Ovary (tissue), 9 donors: ENCODE results near the gene BHLHE41. TPM values are rescaled to one million over a fixed set of nuclear protein-coding genes. Genes with fewer than 3 reads are reported as not detected.

Experiments
- DNase-seq, 5 donors: peaks; one replicate each; pipeline ENCODE4 v3.0.0-alpha.2; 2019 to 2020
- H3K27ac ChIP-seq, 2 donors: fragments of 200-600 bp; one replicate each; pipeline versions ENCODE4 v1.5.1 to v1.8.0; 2019 to 2022
- H3K27me3 ChIP-seq: fragments of 200-600 bp; one replicate; pipeline ENCODE4 v1.8.0; 2022
- H3K36me3 ChIP-seq: fragments of 200-600 bp; sonication (generic); one replicate; pipeline ENCODE4 v1.5.1; 2019
- H3K4me1 ChIP-seq: one replicate; pipeline ENCODE4 v1.8.1; 2013; ENCODE audit warnings: mild to moderate bottlenecking, moderate library complexity; ENCODE audit not compliant: insufficient read depth
- H3K4me3 ChIP-seq: fragments of 200-600 bp; sonication (generic); one replicate; pipeline ENCODE4 v1.5.1; 2017
- H3K9me3 ChIP-seq, 2 donors: fragments of 200-600 bp in 1 of 2; sonication (generic) in 1 of 2; one replicate each; pipeline versions ENCODE4 v1.5.1 to v1.8.1; 2013 to 2019; ENCODE audit warnings: mild to moderate bottlenecking in 1 of 2, moderate library complexity in 1 of 2
- EP300 ChIP-seq: sonication (generic); formaldehyde crosslinking; IDR thresholded peaks from one replicate; pipeline ENCODE4 v1.6.1; 2017; ENCODE audit warnings: antibody characterized with exemption
- POLR2A ChIP-seq: fragments of 450-650 bp; IDR thresholded peaks from one replicate; pipeline ENCODE4 v1.6.1; 2017; ENCODE audit warnings: antibody characterized with exemption, mild to moderate bottlenecking, moderate library complexity
- WGBS, 3 donors: extraction: QIAGEN DNeasy Blood & Tissue Kit in 1 of 3; methylation state at CpG; one replicate each; pipeline versions ENCODE4 v1.1.5 to v1.1.7; 2013 to 2017; 5-methylcytosine and 5-hydroxymethylcytosine counted together
- intact Hi-C, 4 donors: fragments of 100-400 bp; cut with DNase I; formaldehyde crosslinking; loops; one replicate each; pipeline versions ENCODE4 v1.11.0 to v1.15.1; 2022 to 2023
- polyA plus RNA-seq, 2 donors: library from polyadenylated mRNA; stranded (reverse); fragments of 200-250 nt in 1 of 2; fragments of 350-450 nt in 1 of 2; fragmentation: Illumina TruSeq in 1 of 2; extraction: RNeasy Lipid Tissue Mini Kit (QIAGEN cat#74804) in 1 of 2; gene quantifications; one replicate each; pipeline ENCODE4 v1.2.3, GENCODE V29; 2013 to 2014
- total RNA-seq, 7 donors: library from RNA; depleted of rRNA in 2 of 7; stranded (reverse); fragments of >200 nt in 2 of 7; fragmentation: NEBNext Ultra II Directional in 3 of 7; extraction: Animal tissue kit (Norgen Biotek cat#: 25700) in 3 of 7; gene quantifications; one replicate each; pipeline versions ENCODE4 v1.1.0 to v1.2.4, GENCODE V29; 2016 to 2023
- TF ChIP-seq, protein P1 (sequence below), 3 donors: fragments of 450-650 bp in 2 of 3; fragments of 200-600 bp in 1 of 3; IDR thresholded peaks; one replicate each; pipeline versions ENCODE4 v1.5.1 to v1.8.0; 2016 to 2022; ENCODE audit warnings: antibody characterized with exemption in 3 of 3, mild to moderate bottlenecking in 1 of 3
- donor health status: DM: no; HTN: no; CAD: no; lungs with moderate emphysema.
- donor health status: DM: no; HTN: no; CAD: no.
- donor health status: Bipolar disorder and iron deficiency.
- donor health status: DM: yes; HTN: yes; CAD: no.
- donor health status: DM: no; HTN: no; CAD: no.
- donor health status: DM: yes; HTN: yes; CAD: no.

The BHLHE41 gene
- total and polyA plus RNA-seq, 9 donors, result 4.2 to 42.8 (median 27.4) TPM

DNA sequence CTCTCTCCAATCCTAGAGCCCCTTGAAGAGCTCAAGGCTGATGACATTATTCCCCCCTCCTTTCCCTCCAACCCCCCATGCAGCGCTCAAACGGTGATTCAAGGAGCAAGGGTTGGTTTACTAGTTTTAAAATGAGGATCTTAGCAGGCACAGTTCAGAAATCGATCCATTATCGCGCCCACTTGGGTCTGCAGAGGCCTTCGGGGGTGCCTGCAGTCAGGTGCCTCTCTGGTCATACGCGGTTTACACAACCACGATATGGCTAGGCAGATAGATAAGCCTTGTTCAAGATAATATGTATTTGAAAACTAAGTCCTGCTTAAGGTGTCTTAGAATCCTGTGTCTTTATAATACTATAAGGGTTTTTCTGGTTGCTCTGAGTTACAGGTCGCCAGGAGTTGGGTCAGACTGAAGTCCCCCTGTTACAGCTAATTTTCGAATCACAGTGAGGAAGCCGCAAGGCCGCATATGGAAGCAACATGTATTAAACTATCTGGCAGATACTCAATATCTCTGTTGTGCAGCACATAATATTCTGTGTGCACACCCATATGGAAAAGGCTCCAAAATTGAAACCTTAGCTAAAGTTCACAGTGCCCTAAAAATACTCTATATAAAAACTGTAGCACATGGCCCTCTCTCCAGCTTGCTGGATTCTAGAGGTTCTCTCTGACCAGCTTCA is 10.0 kb downstream of the BHLHE41 start:
- H3K4me1 ChIP-seq, result no peaks in the 10 kb centered on the region
- WGBS, 3 donors, result 14 to 18% (median 16%) methylated on average over 13 of the region's 13 CpGs

DNA sequence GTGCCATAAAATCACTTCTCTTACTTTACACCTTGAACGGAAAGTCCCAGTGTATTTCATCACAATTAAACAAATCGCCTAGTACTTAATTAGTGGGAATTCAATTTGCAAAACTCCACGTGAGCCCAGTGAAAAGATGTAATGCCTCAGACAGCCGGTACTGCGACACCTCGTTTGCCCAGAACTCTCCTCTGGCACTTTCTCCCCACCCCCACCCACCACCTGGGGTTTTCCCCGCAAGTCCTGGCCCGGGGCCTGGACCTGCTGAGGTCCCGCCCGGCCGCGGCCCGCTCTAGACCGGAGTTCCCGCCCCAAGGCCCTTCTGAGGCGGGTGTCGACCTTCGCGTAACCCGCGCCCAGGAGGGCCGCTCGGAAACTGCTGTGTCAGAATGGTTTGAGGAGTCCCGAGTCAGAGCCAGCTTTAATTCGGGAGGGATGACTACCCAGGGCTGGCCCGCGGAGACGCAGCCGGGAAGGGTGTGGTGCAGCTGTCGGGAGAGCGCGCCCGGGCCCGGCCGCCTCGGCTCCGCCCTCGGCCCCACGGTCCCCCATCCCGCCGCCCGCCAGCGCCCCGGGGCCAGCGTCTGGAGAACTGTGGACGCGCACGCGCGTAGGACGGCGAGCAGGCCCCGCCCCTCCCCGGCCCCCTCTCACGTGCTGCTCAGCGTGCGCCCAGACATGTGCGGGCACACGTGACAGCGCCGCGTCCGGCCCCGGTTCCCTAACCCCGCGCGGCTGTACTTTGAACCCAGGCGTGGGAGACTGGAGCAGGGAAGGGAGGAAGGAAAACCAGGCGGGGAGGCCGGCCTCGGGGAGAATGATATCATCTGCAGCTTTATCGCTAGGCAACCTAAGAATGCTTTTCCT is 10.8 kb downstream of the BHLHE41 start:
- intact Hi-C loops, result loop anchor here in 1 of 4 donors (10.0 kb wide), 1 partner anchor 541 kb away; no protein-coding TSS in a partner anchor
- 0 to 1% (median 1%) methylated on average over 61 to 72 of the region's 72 CpGs for WGBS, 3 donors
- Histone ChIP-seq H3K36me3 (no peaks in the 10 kb centered on the region), H3K27me3 (no peaks in the 10 kb centered on the region), H3K9me3 (no peaks in the 10 kb centered on the region), H3K4me1 (no peaks in the 10 kb centered on the region), H3K27ac (peak overlapping the region; percentile 89 to 96), H3K4me3 (peak overlapping the region; percentile 52)
- TF ChIP-seq, protein P1, sequence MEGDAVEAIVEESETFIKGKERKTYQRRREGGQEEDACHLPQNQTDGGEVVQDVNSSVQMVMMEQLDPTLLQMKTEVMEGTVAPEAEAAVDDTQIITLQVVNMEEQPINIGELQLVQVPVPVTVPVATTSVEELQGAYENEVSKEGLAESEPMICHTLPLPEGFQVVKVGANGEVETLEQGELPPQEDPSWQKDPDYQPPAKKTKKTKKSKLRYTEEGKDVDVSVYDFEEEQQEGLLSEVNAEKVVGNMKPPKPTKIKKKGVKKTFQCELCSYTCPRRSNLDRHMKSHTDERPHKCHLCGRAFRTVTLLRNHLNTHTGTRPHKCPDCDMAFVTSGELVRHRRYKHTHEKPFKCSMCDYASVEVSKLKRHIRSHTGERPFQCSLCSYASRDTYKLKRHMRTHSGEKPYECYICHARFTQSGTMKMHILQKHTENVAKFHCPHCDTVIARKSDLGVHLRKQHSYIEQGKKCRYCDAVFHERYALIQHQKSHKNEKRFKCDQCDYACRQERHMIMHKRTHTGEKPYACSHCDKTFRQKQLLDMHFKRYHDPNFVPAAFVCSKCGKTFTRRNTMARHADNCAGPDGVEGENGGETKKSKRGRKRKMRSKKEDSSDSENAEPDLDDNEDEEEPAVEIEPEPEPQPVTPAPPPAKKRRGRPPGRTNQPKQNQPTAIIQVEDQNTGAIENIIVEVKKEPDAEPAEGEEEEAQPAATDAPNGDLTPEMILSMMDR (IDR thresholded peaks at IDR 0.05), result peak in 1 of 3 donors; percentile 69
- TF ChIP-seq POLR2A (peak; percentile 89), EP300 (peak; percentile 85)
- peak; percentile 97 to 98 (median 98) for DNase-seq

More for the DNA sequence above, 10.0 kb downstream of the BHLHE41 start:
- Histone ChIP-seq H3K27me3 (no peaks in the 10 kb centered on the region), H3K27ac (peak overlapping the region; percentile 89 to 96), H3K9me3 (no peaks in the 10 kb centered on the region), H3K36me3 (no peaks in the 10 kb centered on the region), H3K4me3 (peak overlapping the region; percentile 52)
- TF ChIP-seq, protein P1 (IDR thresholded peaks at IDR 0.05), result no peak
- peak; percentile 5 for TF ChIP-seq POLR2A
- intact Hi-C loops, result loop anchor here in 1 of 4 donors (10.0 kb wide), 1 partner anchor 540 kb away; no protein-coding TSS in a partner anchor
- no peak for DNase-seq

DNA sequence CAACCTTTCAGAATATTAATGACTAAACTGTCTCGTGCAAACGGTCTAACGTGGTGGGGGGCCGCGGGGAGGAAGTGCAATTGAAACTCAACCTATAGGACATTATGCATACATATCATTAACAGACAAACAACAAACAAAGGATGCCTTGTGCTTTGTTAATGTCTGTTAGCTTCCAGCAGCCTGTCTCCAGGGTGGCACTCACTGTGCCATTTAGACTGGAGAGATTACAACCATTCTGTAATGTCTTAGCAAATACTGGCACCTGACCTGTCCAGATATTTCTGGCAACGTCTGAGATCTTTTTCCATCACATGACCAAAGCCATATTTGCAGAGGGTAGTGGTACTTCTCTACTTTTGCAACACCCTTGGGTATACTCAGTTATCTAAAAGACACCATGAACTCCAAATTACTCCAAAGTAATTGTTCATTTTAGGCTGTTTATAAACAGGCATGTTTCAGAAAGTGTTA is 11.6 kb downstream of the BHLHE41 start:
- no peaks in the 10 kb centered on the region for H3K36me3 ChIP-seq
- 51 to 59% (median 51%) methylated on average over 6 of the region's 6 CpGs for WGBS, 3 donors
- H3K4me1 ChIP-seq, result no peaks in the 10 kb centered on the region
- DNase-seq, result no peak
- intact Hi-C loops, result loop anchor here in 1 of 4 donors (10.0 kb wide), 1 partner anchor 542 kb away; no protein-coding TSS in a partner anchor
- H3K9me3 ChIP-seq, result no peaks in the 10 kb centered on the region
- H3K27me3 ChIP-seq, result no peaks in the 10 kb centered on the region
- peak overlapping the region in 1 of 2 donors; percentile 96 for H3K27ac ChIP-seq
- TF ChIP-seq, protein P1 (IDR thresholded peaks at IDR 0.05), result no peak
- TF ChIP-seq POLR2A, result no peak
- TF ChIP-seq EP300, result no peak
- no peak overlapping the region for H3K4me3 ChIP-seq

DNA sequence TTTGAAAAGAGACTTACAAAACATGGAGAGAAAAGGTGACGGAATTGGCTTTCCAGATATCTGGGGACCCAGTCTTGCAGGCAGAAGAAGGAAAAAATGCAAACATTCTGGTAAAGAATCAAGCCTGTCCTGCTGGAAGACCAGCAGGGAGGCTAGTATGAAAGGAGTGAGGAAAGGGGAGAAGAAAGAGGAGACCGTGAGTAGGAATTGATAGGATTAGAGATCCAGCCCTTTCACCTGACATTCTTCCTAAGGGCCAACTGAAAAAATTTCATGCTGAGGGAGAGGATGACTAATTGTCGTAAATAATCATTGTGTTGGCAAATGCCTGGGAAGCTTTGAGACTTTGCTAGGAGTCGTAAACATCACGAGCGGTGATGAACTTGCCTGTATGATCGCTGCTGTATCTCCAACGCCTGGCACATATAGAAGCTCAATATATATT is 12.1 kb downstream of the BHLHE41 start:
- DNase-seq, result no peak
- H3K36me3 ChIP-seq, result no peaks in the 10 kb centered on the region
- H3K9me3 ChIP-seq, result no peaks in the 10 kb centered on the region
- no peaks in the 10 kb centered on the region for H3K27me3 ChIP-seq
- no peak overlapping the region for H3K27ac ChIP-seq
- intact Hi-C loops, result loop anchor here in 1 of 4 donors (10.0 kb wide), 1 partner anchor 542 kb away; no protein-coding TSS in a partner anchor
- 86 to 95% (median 92%) methylated on average over 8 of the region's 8 CpGs for WGBS, 3 donors
- no peaks in the 10 kb centered on the region for H3K4me1 ChIP-seq
- no peak for TF ChIP-seq EP300
- TF ChIP-seq POLR2A, result no peak
- TF ChIP-seq, protein P1 (IDR thresholded peaks at IDR 0.05), result no peak
- H3K4me3 ChIP-seq, result no peak overlapping the region
